ENCODE results near the gene MATN4. TPM values are rescaled to one million over a fixed set of nuclear protein-coding genes. Genes with fewer than 3 reads are reported as not detected.

The MATN4 gene
- polyA plus RNA-seq, 2 donors: 0.08 TPM

DNA sequence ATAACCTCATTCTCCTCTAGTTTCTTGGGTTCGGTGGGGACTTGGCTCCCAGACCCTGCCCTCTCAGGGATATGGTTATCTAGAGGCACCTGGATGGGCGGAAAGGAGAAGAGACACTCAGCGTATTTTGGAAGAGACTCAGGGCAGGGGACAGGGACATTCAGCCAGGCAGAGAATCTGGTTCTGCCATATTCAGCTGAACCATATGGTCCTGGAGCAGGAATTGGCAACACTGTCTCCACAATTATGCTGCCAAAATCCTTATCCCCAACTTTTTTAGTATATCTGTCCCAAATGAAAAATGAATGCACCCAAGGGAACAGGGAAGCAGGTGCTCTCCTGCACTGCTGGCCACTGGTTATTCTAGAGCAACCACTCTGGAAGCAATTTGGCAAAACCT lies 22.4 kb upstream of the MATN4 start:
- no peaks in the 10 kb centered on the region for H3K27me3 ChIP-seq (ENCODE audit: control insufficient read depth in 1 of 2, insufficient read depth in 2 of 2, low read length in 2 of 2)
- no peak overlapping the region for H3K4me3 ChIP-seq (ENCODE audit: low read depth in 1 of 2, low read length in 2 of 2)
- no peaks in the 10 kb centered on the region for H3K9me3 ChIP-seq (ENCODE audit: control insufficient read depth in 2 of 2, insufficient read depth in 1 of 2, low read depth in 1 of 2, low read length in 1 of 2)
- 93 to 97% methylated on average over 3 of the region's 3 CpGs for whole genome bisulfite sequencing, 2 donors
- H3K36me3 ChIP-seq (ENCODE audit: control insufficient read depth in 2 of 2, insufficient read depth in 2 of 2, low read length in 1 of 2): peaks cover 14 to 44% of the 10 kb centered on the region in 2 donors
- no peaks in the 10 kb centered on the region for H3K4me1 ChIP-seq (ENCODE audit: control insufficient read depth in 2 of 2, insufficient read depth in 2 of 2, low read length in 1 of 2)
- H3K27ac ChIP-seq (ENCODE audit: low read depth in 2 of 2, low read length in 1 of 2): peak overlapping the region in 1 of 2 donors; percentile 45

DNA sequence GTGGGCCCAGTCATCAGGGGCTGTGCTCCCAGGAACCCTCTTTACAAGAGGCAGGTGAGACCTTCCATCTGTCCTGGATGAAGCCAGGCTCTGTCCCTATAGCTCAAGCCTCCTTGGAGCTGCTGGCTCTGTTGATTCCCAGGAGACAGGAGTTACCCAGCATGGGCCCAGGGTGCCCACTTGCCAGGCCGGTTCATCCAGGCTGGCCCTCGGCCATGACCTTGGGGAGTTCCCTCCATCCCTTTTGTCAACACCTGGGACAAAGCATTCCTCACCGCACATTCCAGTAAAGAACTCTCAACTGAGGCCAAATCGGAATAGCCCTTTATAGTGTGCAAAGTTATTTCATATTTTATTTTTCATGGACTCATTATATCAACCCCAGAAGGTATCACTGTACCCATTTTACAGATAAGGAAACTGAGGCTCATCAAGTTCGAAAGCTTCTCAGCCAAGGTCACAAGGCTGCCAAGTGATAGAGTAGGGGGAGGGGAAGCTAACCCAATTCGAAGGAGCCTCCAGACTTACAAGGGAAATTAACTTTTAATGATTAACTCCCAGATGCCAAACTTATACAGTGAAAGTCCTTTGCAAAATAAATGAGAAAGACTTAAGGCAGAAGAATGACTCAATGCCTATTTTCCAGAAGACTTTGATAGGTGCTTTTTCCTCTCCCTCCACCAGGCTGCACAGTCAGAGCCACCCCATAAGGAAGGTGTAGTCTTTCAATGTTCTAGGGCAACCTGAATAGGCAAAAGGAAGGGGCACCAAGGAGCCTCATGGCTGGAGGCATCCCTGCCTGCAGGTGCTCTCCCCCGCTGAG lies 21.6 kb upstream of the MATN4 start:
- WGBS, 2 donors: 66 to 68% methylated on average over 7 of the region's 7 CpGs
- Histone ChIP-seq H3K27me3 (ENCODE audit: control insufficient read depth in 1 of 2, insufficient read depth in 2 of 2, low read length in 2 of 2) (no peaks in the 10 kb centered on the region), H3K36me3 (ENCODE audit: control insufficient read depth in 2 of 2, insufficient read depth in 2 of 2, low read length in 1 of 2) (peaks cover 10 to 41% of the 10 kb centered on the region in 2 donors), H3K9me3 (ENCODE audit: control insufficient read depth in 2 of 2, insufficient read depth in 1 of 2, low read depth in 1 of 2, low read length in 1 of 2) (no peaks in the 10 kb centered on the region), H3K4me3 (ENCODE audit: low read depth in 1 of 2, low read length in 2 of 2) (no peak overlapping the region), H3K27ac (ENCODE audit: low read depth in 2 of 2, low read length in 1 of 2) (peak overlapping the region in 1 of 2 donors; percentile 45), H3K4me1 (ENCODE audit: control insufficient read depth in 2 of 2, insufficient read depth in 2 of 2, low read length in 1 of 2) (no peaks in the 10 kb centered on the region)

DNA sequence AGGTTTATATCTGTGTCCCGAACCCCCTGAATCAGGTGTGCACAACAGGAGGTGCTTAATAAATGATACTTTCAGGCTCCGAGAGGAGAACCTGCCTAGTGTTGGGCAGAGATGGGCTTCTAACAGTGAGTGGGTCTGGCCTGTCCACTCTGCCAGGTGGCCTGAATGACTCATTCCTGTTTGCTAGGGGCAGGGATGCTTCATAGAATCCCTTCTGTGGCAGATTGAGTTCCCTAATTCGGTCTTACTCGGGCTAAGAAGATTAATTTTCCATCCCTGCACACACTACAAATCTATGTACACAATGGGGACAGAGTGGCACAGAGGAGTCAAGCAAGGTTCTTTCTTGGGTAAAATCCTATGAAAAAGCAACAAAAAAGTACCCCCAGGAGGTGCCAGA lies 20.4 kb upstream of the MATN4 start:
- H3K27me3 ChIP-seq (ENCODE audit: control insufficient read depth in 1 of 2, insufficient read depth in 2 of 2, low read length in 2 of 2): no peaks in the 10 kb centered on the region
- 88 to 89% methylated on average over 4 of the region's 4 CpGs for WGBS, 2 donors

DNA sequence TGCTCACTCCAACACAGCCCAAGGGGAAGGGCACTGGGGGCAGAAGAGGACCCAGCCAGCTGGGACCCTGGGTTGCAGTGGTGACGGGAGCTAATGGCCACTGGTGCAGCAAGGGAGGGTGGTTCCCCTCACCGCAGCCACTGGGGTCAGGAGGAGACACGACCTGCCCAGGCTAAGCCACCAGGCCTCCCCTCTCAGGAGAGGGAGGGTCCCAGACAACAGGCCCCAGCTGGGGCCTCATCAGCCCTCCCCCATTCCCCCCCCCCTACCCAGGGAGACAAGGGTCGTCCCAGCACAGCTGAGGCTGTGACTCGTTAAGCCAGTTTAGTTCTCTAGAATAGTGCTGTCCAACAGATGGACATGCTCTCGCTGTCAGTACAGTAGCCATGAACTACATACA lies 17.3 kb upstream of the MATN4 start:
- H3K9me3 ChIP-seq (ENCODE audit: control insufficient read depth in 2 of 2, insufficient read depth in 1 of 2, low read depth in 1 of 2, low read length in 1 of 2): no peaks in the 10 kb centered on the region
- H3K27ac ChIP-seq (ENCODE audit: low read depth in 2 of 2, low read length in 1 of 2): no peak overlapping the region
- H3K36me3 ChIP-seq (ENCODE audit: control insufficient read depth in 2 of 2, insufficient read depth in 2 of 2, low read length in 1 of 2): peaks cover 6 to 35% of the 10 kb centered on the region in 2 donors
- H3K4me1 ChIP-seq (ENCODE audit: control insufficient read depth in 2 of 2, insufficient read depth in 2 of 2, low read length in 1 of 2): no peaks in the 10 kb centered on the region
- no peak overlapping the region for H3K4me3 ChIP-seq (ENCODE audit: low read depth in 1 of 2, low read length in 2 of 2)
- 53 to 58% methylated on average over 6 of the region's 6 CpGs for WGBS, 2 donors
- H3K27me3 ChIP-seq (ENCODE audit: control insufficient read depth in 1 of 2, insufficient read depth in 2 of 2, low read length in 2 of 2): no peaks in the 10 kb centered on the region

More for the DNA sequence above, 20.4 kb upstream of the MATN4 start:
- H3K36me3 ChIP-seq (ENCODE audit: control insufficient read depth in 2 of 2, insufficient read depth in 2 of 2, low read length in 1 of 2): peaks cover 10 to 44% of the 10 kb centered on the region in 2 donors
- no peak overlapping the region for H3K27ac ChIP-seq (ENCODE audit: low read depth in 2 of 2, low read length in 1 of 2)
- no peak overlapping the region for H3K4me3 ChIP-seq (ENCODE audit: low read depth in 1 of 2, low read length in 2 of 2)
- H3K9me3 ChIP-seq (ENCODE audit: control insufficient read depth in 2 of 2, insufficient read depth in 1 of 2, low read depth in 1 of 2, low read length in 1 of 2): no peaks in the 10 kb centered on the region
- no peaks in the 10 kb centered on the region for H3K4me1 ChIP-seq (ENCODE audit: control insufficient read depth in 2 of 2, insufficient read depth in 2 of 2, low read length in 1 of 2)

DNA sequence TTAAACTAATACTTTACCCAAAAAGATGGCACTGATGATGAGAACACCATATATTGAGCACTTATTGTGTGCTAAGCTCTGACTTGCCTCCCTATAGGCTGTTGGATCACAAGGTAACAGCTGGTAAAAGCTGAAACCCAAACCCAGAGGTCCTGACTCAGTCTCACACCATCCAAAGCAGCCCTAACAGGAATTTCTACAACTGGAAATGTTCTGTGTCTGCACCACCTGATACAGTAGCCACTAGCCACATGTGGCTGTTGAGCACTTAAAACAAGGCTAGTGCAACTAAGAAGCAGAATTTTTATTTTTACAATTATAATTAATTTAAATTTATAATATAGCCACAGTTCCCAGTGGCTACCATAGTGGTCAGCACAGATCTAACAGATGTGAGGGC lies 15.6 kb upstream of the MATN4 start:
- Histone ChIP-seq H3K27me3 (ENCODE audit: control insufficient read depth in 1 of 2, insufficient read depth in 2 of 2, low read length in 2 of 2) (no peaks in the 10 kb centered on the region), H3K4me3 (ENCODE audit: low read depth in 1 of 2, low read length in 2 of 2) (no peak overlapping the region), H3K36me3 (ENCODE audit: control insufficient read depth in 2 of 2, insufficient read depth in 2 of 2, low read length in 1 of 2) (peaks cover 3 to 24% of the 10 kb centered on the region in 2 donors), H3K27ac (ENCODE audit: low read depth in 2 of 2, low read length in 1 of 2) (no peak overlapping the region), H3K4me1 (ENCODE audit: control insufficient read depth in 2 of 2, insufficient read depth in 2 of 2, low read length in 1 of 2) (no peaks in the 10 kb centered on the region), H3K9me3 (ENCODE audit: control insufficient read depth in 2 of 2, insufficient read depth in 1 of 2, low read depth in 1 of 2, low read length in 1 of 2) (no peaks in the 10 kb centered on the region)

DNA sequence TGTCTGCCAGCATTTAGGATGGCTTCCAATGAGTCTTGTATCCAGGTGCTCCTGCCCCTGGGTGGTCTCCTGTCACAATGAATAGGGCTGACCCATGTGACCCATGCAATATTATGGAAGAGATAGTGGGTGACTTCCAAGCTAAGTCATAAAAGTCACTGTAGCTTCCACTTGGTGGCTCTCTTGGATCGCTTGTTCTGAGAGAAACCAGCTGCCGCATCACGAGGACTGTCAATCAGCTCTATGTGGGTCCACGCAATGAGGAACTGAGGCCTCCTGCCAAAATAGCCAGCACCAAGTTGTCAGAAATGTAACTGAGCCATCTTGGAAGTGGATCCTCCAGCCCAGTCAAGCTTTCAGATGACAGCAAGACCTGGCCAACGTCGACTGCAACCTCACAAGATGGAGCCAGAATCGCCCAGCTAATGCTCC lies 14.9 kb upstream of the MATN4 start:
- Histone ChIP-seq H3K4me3 (ENCODE audit: low read depth in 1 of 2, low read length in 2 of 2) (no peak overlapping the region), H3K27ac (ENCODE audit: low read depth in 2 of 2, low read length in 1 of 2) (no peak overlapping the region), H3K4me1 (ENCODE audit: control insufficient read depth in 2 of 2, insufficient read depth in 2 of 2, low read length in 1 of 2) (no peaks in the 10 kb centered on the region), H3K36me3 (ENCODE audit: control insufficient read depth in 2 of 2, insufficient read depth in 2 of 2, low read length in 1 of 2) (peaks cover 0 to 20% of the 10 kb centered on the region in 2 donors), H3K27me3 (ENCODE audit: control insufficient read depth in 1 of 2, insufficient read depth in 2 of 2, low read length in 2 of 2) (no peaks in the 10 kb centered on the region), H3K9me3 (ENCODE audit: control insufficient read depth in 2 of 2, insufficient read depth in 1 of 2, low read depth in 1 of 2, low read length in 1 of 2) (no peaks in the 10 kb centered on the region)
- whole genome bisulfite sequencing, 2 donors: 55 to 63% methylated on average over 7 of the region's 7 CpGs

DNA sequence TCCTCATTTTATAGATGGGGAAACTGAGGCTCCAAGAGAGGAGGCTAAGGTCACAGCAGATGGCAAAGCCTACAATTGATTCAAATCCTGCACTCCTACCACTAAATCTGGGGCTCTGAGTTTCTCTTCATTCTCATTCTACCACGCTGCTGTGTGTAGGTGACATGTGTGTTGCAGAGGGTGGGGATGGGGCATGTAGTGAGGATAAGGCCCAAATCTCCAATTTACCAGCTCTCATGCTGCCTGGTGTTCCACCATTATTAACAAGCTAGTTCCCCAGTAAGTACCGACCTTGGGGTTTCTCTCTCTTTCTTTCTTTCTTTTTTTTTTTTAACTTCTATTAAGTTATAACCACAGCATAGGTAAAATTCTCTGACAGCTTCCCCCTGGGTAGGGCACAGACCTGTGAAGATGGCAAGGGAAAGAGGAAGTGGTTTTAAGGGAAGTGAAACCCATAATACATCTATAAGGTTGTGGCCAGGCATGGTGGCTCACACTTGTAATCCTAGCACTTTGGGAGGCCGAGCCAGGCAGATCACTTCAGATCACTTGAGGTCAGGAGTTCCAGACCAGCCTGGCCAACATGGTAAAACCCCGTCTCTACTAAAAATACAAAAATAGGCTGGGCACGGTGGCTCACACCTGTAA lies 13.0 kb upstream of the MATN4 start:
- WGBS, 2 donors: 67 to 70% methylated on average over 5 of the region's 5 CpGs
- H3K36me3 ChIP-seq (ENCODE audit: control insufficient read depth in 2 of 2, insufficient read depth in 2 of 2, low read length in 1 of 2): peaks cover 0 to 10% of the 10 kb centered on the region in 2 donors
- no peaks in the 10 kb centered on the region for H3K4me1 ChIP-seq (ENCODE audit: control insufficient read depth in 2 of 2, insufficient read depth in 2 of 2, low read length in 1 of 2)
- H3K4me3 ChIP-seq (ENCODE audit: low read depth in 1 of 2, low read length in 2 of 2): no peak overlapping the region
- no peak overlapping the region for H3K27ac ChIP-seq (ENCODE audit: low read depth in 2 of 2, low read length in 1 of 2)
- H3K27me3 ChIP-seq (ENCODE audit: control insufficient read depth in 1 of 2, insufficient read depth in 2 of 2, low read length in 2 of 2): no peaks in the 10 kb centered on the region
- no peaks in the 10 kb centered on the region for H3K9me3 ChIP-seq (ENCODE audit: control insufficient read depth in 2 of 2, insufficient read depth in 1 of 2, low read depth in 1 of 2, low read length in 1 of 2)

DNA sequence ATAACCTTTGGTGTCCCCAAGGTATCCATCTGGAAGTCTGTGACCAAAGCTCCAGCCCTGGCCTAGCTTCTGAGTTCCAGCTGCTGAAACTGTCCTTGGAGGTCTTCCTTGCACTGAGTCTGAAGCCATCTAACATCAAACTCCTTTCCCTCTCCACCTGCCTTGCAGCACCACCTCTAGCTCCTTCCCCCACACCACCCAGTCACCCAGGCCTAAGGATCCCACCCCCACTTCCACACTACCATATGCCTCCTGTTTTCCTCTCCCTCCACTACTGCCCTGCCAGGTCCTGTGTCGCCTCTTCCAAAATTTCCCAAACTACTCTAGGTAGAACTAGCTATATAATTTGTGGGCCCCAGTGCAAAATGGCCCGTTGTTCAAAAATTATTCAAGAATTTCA lies 10.8 kb upstream of the MATN4 start:
- Histone ChIP-seq H3K36me3 (ENCODE audit: control insufficient read depth in 2 of 2, insufficient read depth in 2 of 2, low read length in 1 of 2) (no peaks in the 10 kb centered on the region), H3K9me3 (ENCODE audit: control insufficient read depth in 2 of 2, insufficient read depth in 1 of 2, low read depth in 1 of 2, low read length in 1 of 2) (no peaks in the 10 kb centered on the region), H3K27ac (ENCODE audit: low read depth in 2 of 2, low read length in 1 of 2) (no peak overlapping the region), H3K4me3 (ENCODE audit: low read depth in 1 of 2, low read length in 2 of 2) (no peak overlapping the region), H3K27me3 (ENCODE audit: control insufficient read depth in 1 of 2, insufficient read depth in 2 of 2, low read length in 2 of 2) (no peaks in the 10 kb centered on the region), H3K4me1 (ENCODE audit: control insufficient read depth in 2 of 2, insufficient read depth in 2 of 2, low read length in 1 of 2) (no peaks in the 10 kb centered on the region)
- 70 to 80% methylated on average over 2 of the region's 2 CpGs for WGBS, 2 donors

DNA sequence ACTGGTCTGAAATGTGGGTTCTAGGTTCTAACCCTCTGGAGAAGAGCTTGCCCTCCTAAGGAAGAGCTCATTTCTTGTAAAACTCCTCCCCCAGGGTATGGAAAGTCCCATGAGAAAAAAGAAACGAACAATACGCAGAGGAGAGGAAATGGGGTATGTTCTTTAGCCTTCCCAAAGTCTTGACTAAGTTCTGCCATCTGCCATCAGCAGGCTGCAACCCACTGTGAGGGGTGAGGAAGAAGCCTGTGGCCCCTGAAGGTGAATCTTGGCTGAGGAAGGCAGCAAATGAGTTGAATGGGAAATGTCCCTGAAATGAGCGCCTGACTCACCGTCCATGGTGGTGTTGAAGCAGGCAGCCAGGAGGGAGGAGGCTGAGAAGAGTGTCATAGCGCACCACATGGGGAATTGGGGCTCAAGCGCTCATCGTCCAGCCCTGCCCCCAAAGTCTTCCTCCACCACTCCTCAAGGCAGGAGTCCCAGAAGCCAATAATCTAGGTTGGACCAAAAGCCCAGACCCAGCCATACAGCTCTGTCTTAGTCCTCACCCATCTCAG lies 10.4 kb upstream of the MATN4 start:
- H3K36me3 ChIP-seq (ENCODE audit: control insufficient read depth in 2 of 2, insufficient read depth in 2 of 2, low read length in 1 of 2): no peaks in the 10 kb centered on the region
- no peaks in the 10 kb centered on the region for H3K27me3 ChIP-seq (ENCODE audit: control insufficient read depth in 1 of 2, insufficient read depth in 2 of 2, low read length in 2 of 2)
- no peaks in the 10 kb centered on the region for H3K9me3 ChIP-seq (ENCODE audit: control insufficient read depth in 2 of 2, insufficient read depth in 1 of 2, low read depth in 1 of 2, low read length in 1 of 2)
- no peaks in the 10 kb centered on the region for H3K4me1 ChIP-seq (ENCODE audit: control insufficient read depth in 2 of 2, insufficient read depth in 2 of 2, low read length in 1 of 2)
- 65 to 72% methylated on average over 7 of the region's 7 CpGs for WGBS, 2 donors
- no peak overlapping the region for H3K4me3 ChIP-seq (ENCODE audit: low read depth in 1 of 2, low read length in 2 of 2)
- no peak overlapping the region for H3K27ac ChIP-seq (ENCODE audit: low read depth in 2 of 2, low read length in 1 of 2)

Measured in esophagus (tissue), 2 donors.